Adipose tissue (tissue), 3 donors: ENCODE measurements around the gene GNL1. TPM values are rescaled to one million over a fixed set of nuclear protein-coding genes. Genes with fewer than 3 reads are reported as not detected.
"Not testable (repeated sequence)": the region's sequence is repeated elsewhere in the genome, so short reads cannot be mapped to it uniquely, and the experiment has no call there.

Experiments
- H3K27ac ChIP-seq: one replicate; pipeline ENCODE4 v1.5.1; 2013; ENCODE audit warnings: low read depth, low read length
- WGBS, 3 donors: extraction: QIAGEN DNeasy Blood & Tissue Kit; methylation state at CpG; one replicate each; pipeline ENCODE4 v1.1.7; 2013; 5-methylcytosine and 5-hydroxymethylcytosine counted together
- polyA plus RNA-seq, 3 donors: library from polyadenylated mRNA; stranded (reverse); fragments of 200-250 nt; gene quantifications; one replicate each; pipeline ENCODE4 v1.2.3, GENCODE V29; 2013
- donor health status: healthy with polysubstance abuse.
- donor health status: Bipolar disorder and iron deficiency.
- donor health status: healthy.

GNL1 gene
- polyA plus RNA-seq, 3 donors, result 38.2 to 84.1 (median 47.2) TPM

GRCh38 chr6:30510419-30511168, 45.7 kb downstream of the GNL1 start:
- no peak overlapping the region for H3K27ac ChIP-seq
- 80 to 86% (median 84%) methylated on average over 10 of the region's 10 CpGs for WGBS, 3 donors

- 25 to 37% (median 29%) methylated on average over 5 of the region's 5 CpGs for WGBS, 3 donors
- H3K27ac ChIP-seq, result no peak overlapping the region
Measured at GRCh38 chr6:30508890-30509736, 47.2 kb downstream of the GNL1 start.

GRCh38 chr6:30507849-30508827, 48.2 kb downstream of the GNL1 start:
- WGBS, 3 donors, result 71 to 85% (median 82%) methylated on average over 5 of the region's 5 CpGs
- no peak overlapping the region for H3K27ac ChIP-seq

GRCh38 chr6:30500421-30501355, 55.6 kb downstream of the GNL1 start:
- WGBS, 3 donors, result 39 to 45% (median 44%) methylated on average over 10 of the region's 10 CpGs

GRCh38 chr6:30498705-30499104, 57.6 kb downstream of the GNL1 start:
- 92 to 99% (median 95%) methylated on average over 19 to 37 of the region's 37 CpGs for WGBS, 3 donors
- not testable (repeated sequence) for H3K27ac ChIP-seq

More at GRCh38 chr6:30500421-30501355, 55.6 kb downstream of the GNL1 start:
- no peak overlapping the region for H3K27ac ChIP-seq

- H3K27ac ChIP-seq, result no peak overlapping the region
- WGBS, 3 donors, result 68 to 85% (median 81%) methylated on average over 3 of the region's 3 CpGs
Measured at GRCh38 chr6:30497714-30498113, 58.6 kb downstream of the GNL1 start.

GRCh38 chr6:30497261-30497599, 59.1 kb downstream of the GNL1 start:
- H3K27ac ChIP-seq, result not testable (repeated sequence)
- WGBS, 3 donors, result 88 to 96% (median 92%) methylated on average over 5 of the region's 5 CpGs

GRCh38 chr6:30495993-30496392, 60.3 kb downstream of the GNL1 start:
- H3K27ac ChIP-seq, result no peak overlapping the region
- WGBS, 3 donors, result 83 to 92% (median 86%) methylated on average over 4 of the region's 4 CpGs

- 77 to 87% (median 86%) methylated on average over 4 of the region's 4 CpGs for WGBS, 3 donors
- H3K27ac ChIP-seq, result not testable (repeated sequence)
Measured at GRCh38 chr6:30495060-30495459, 61.2 kb downstream of the GNL1 start.

- no peak overlapping the region for H3K27ac ChIP-seq
- 72 to 82% (median 77%) methylated on average over 8 of the region's 8 CpGs for WGBS, 3 donors
Measured at GRCh38 chr6:30494291-30494861, 61.9 kb downstream of the GNL1 start.

- H3K27ac ChIP-seq, result no peak overlapping the region
- WGBS, 3 donors, result 65 to 79% (median 74%) methylated on average over 8 of the region's 8 CpGs
Measured at GRCh38 chr6:30493643-30494250, 62.5 kb downstream of the GNL1 start.

- no peak overlapping the region for H3K27ac ChIP-seq
- WGBS, 3 donors, result 72 to 87% (median 75%) methylated on average over 16 of the region's 16 CpGs
Measured at GRCh38 chr6:30491991-30492952, 64.0 kb downstream of the GNL1 start.
